ENCODE data around the gene ARID1B.

DNA sequence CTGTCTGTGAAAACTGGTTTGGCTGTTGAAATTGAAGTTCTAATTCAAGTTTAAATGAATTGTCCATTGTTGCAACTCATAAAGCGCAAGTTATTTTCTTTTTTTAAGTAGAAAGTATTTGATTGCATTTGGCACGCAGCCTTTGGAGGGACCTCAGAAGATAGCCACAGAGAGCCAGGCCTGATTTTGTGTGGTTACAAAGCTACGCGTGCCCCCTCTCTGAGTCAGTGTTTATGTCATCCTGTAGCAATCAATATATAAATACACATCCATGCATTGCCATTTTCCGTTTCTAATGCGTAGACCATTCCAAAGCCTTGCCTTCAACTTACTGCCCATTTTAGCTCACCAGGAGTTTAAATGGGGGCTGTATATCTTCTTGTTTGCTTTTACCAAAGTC is 372.9 kb downstream of the ARID1B start:
- TF ChIP-seq, protein P1, sequence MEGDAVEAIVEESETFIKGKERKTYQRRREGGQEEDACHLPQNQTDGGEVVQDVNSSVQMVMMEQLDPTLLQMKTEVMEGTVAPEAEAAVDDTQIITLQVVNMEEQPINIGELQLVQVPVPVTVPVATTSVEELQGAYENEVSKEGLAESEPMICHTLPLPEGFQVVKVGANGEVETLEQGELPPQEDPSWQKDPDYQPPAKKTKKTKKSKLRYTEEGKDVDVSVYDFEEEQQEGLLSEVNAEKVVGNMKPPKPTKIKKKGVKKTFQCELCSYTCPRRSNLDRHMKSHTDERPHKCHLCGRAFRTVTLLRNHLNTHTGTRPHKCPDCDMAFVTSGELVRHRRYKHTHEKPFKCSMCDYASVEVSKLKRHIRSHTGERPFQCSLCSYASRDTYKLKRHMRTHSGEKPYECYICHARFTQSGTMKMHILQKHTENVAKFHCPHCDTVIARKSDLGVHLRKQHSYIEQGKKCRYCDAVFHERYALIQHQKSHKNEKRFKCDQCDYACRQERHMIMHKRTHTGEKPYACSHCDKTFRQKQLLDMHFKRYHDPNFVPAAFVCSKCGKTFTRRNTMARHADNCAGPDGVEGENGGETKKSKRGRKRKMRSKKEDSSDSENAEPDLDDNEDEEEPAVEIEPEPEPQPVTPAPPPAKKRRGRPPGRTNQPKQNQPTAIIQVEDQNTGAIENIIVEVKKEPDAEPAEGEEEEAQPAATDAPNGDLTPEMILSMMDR (IDR thresholded peaks at IDR 0.05; ENCODE audit: low read length) = no peak
- TF ChIP-seq EZH2phosphoT487 (IDR thresholded peaks at IDR 0.05; ENCODE audit: low read length) = no peak
- TF ChIP-seq EZH2 (optimal IDR thresholded peaks at IDR 0.05; ENCODE audit: low read depth, low read length) = no peak

All from MM.1S (cell line).